Activated T-cell treated with anti-CD3 and anti-CD28 coated beads, Interleukin-2, amount 50 U/mL, for 1 hour (primary cell): ENCODE data around the gene WWOX.

Source experiments
- DNase-seq: peaks from one replicate; pipeline ENCODE4 v3.0.0-alpha.2; 2020

Gene WWOX

DNA sequence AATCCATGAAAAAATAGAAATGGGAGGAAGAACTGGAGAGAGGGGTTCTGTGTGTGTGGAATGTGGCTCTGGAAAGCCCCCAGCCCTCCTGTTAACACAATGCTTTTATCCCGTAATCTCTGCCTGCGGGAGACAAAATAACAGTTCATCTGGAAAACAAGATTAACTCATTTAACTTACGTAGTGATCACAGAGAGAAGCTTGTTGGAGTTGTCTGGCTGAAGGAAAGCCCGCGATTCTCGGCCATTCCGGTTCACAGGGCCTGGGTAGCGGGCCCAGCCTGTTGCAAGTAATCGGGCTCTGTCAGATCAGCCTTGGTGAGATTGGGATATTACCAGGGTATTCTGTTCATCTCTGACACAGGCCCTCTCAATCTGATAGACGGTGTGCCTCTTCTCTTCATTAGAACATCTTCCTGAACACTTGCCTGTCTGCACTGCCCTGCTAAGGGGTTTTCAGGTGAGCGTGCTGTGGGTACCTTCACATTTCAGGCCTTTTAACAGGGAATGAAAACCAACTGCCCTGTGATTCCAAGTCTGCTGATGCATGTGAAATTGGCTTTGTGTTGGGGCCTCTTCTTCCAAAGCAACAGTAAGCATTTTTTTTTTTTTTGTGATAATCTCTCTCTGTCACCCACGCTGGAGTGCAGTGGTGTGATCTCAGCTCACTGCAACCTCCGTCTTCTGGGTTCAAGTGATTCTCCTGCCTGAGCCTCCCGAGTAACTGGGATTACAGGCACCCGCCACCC lies 609.9 kb downstream of the WWOX start:
- DNase-seq, result no peak

- DNase-seq, result no peak
These were observed 615.7 kb downstream of the WWOX start for GRCh38 chr16:78715106-78715505.

DNA sequence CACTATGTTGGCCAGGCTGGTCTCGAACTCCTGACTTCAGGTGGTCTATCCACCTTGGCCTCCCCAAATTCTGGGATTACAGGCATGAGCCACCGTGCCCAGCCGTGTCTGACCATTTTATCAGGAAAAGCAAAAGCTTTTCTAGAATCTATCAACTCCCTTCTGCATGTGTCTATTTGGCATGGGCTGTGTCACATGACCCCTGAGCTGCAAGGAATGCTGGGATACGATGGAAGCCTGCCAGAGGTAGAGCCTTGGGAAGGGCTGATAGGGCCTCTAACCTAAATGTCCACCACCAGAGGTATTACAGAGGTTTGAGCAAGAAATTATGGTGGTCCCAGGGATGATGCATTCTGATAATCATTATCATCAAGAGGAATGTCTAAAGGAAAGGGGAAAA lies 616.2 kb downstream of the WWOX start:
- no peak for DNase-seq

- no peak for DNase-seq
These were observed 618.7 kb downstream of the WWOX start for GRCh38 chr16:78718141-78718540.

- no peak for DNase-seq
These were observed 621.0 kb downstream of the WWOX start for GRCh38 chr16:78720416-78720815.

DNA sequence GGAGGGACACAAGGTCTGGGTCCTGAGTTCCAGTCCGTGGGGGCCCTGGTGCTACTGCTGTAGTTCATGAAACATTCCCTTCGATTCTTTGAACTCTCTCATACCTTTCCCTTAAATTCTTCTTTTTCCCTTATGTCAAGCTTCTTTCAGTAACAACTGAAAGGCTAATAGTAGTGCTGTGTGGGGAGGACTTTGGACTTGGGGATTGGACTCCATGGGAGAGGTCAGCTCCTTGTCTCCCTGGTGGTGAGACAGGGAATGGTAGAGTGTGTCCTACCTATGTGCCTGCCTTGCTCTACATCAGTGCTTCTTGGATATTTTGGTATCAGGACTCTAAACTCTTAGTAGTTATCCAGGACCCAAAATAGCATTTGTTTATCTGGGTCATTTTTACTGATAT lies 628.1 kb downstream of the WWOX start:
- no peak for DNase-seq

DNA sequence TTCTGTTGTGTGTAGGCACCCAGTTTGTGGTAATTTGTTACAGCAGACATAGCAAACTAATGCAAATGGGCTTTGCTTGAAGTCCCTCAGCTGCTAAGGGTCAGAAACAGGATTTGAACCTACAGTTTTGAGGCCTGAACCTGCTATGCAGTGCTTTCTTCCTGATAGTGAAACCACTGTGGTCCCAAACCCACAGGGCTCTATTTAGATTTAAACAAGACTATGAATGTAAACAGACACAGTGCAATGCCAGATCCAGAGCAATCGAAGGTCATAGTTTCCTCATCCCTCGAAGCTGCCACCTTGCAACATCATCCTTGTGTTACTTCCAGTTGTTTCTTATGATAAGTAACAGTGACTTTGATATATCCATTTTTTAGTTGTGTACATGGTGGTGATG lies 630.2 kb downstream of the WWOX start:
- no peak for DNase-seq

- DNase-seq, result no peak
These were observed 632.3 kb downstream of the WWOX start for GRCh38 chr16:78731785-78732184.

DNA sequence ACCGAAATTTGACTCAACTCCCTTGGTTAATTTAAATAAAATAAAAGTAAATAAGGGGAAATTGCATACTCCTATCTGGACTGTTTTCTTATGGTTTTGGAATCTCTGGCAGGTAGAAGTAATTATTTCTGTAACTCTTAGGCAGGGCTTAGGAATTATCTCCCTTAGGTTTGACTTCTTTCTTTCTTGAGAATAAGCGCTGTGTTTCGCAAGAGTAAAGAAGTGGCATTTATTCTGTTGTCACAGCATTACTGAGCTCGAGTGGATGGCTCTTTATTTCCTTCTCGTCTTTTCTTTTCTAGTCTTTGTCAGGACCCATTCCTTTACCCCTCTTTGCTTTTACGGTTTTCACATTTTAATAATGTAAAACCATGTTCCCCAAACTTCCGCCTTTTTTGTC lies 633.2 kb downstream of the WWOX start:
- DNase-seq, result no peak

- DNase-seq, result no peak
These were observed 635.9 kb downstream of the WWOX start for GRCh38 chr16:78735337-78735736.

DNA sequence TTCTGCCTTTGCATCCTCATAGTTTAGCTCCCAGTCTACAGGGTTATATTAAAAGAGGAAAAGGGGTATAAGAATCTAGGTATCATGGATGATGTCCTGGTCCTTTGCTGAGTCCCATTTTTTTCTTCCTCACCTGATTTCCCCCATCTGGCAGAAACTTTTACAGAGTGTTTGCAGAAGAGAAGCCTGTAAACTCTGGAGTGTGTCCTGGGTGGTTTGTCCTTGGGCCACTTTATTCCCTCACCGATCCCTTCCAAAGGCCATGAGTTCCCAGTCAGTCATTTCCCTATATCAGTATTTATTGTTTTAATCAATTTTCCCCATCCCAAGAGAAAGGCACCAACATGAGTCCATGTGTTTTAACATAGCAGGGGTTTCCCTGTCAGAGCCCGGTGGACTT lies 638.2 kb downstream of the WWOX start:
- DNase-seq, result no peak

DNA sequence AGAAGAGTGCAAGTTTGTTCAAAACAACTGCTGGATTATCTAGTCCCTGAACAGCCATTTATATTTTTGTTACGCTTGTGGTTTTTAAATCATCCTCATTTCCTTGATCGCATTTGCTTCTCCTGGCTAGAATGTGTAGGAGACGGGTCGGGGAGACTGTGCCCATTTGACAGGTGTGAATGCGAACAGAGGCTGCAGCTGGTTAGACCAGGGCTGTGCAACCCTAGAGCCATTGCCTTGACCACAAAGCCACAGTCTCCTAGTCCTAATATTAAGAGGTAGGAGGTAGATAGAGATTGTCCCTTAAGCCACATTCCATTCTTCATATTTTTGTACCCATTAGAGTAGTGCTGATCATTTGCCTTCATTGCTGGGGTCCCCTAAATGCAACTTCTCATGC lies 639.1 kb downstream of the WWOX start:
- no peak for DNase-seq

- no peak for DNase-seq
These were observed 640.8 kb downstream of the WWOX start for GRCh38 chr16:78740269-78740668.

- DNase-seq, result peak; percentile 73
These were observed 643.2 kb downstream of the WWOX start for GRCh38 chr16:78742501-78743283.

- DNase-seq, result no peak
These were observed 644.1 kb downstream of the WWOX start for GRCh38 chr16:78743556-78743955.

DNA sequence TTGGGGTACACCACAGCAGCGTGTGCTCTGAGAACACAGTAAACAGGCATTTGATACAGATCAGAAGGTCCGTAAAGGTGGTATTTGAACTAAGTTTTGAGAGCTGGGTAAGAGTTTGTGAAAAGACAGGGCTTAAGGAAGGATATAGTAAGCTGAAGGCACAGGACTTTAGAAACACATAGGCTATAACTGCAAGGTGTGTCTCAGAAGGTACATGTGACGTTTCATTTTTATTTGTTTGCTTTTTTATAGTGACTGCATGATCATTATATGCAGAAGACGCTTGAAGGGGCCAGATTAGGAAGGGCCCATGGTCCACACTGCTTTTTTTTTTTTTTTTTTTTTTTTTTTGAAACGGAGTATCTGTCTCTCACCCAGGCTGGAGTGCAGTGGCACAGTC lies 644.6 kb downstream of the WWOX start:
- no peak for DNase-seq

DNA sequence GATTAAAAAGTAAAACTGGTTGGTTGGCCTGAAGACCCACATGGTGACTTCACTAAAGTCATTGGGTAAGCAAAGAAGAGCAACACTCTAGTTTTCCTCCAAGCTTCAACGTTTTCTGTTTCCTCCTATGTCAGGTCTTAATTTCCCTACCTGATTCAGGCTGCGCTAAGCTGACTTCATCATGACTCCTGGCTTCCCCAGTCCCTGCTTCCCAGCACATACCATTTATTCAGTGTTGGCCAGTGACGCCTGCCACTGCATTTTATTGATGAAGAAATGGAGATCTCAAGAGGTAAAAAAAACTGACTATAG lies 645.3 kb downstream of the WWOX start:
- no peak for DNase-seq

- no peak for DNase-seq
These were observed 645.9 kb downstream of the WWOX start for GRCh38 chr16:78745108-78746019.

- DNase-seq, result no peak
These were observed 647.3 kb downstream of the WWOX start for GRCh38 chr16:78746718-78747117.

GRCh38 chr16:78748220-78748929 lies 648.9 kb downstream of the WWOX start:
- no peak for DNase-seq

GRCh38 chr16:78749745-78750268 lies 650.4 kb downstream of the WWOX start:
- DNase-seq, result no peak

DNA sequence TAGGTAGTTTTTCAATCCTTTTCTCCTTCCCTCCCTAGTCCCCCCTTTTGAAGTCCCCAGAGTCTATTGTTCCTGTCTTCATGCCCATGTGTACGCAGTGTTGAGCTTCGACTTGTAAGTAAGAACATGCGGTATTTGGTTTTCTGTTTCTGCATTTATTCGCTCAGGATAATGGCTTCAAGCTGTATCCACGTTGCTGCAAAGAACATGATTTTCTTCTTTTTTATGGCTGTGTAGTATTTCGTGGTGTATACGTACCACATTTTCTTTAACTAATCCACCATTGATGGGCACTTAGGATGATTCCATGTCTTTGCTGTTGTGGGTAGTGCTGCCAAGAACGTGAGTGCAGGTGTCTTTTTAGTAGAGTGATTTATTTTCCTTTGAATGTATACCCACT lies 651.2 kb downstream of the WWOX start:
- DNase-seq, result no peak

DNA sequence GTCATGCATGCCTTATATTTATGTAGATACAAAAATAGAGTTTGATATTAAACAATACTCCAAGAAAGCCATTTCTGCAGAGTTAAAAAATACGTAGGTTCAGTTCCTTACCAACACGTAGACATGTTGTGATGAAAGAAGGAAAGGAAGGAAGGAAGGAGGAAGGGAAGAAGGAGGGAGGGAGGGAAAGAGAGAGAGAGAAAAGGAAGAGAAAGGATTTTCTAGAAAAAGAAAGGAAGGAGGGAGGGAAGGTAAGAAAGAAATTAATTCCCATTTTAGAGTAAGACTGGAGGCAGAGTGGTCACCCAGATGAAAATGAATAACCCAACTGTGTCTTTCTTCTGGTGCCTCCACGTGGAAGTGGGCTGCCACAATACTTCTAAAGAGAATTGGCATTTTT lies 652.1 kb downstream of the WWOX start:
- DNase-seq, result no peak
